GM21576 (cell line): ENCODE measurements around the gene PDE4DIP.
"Not testable (repeated sequence)": the region's sequence is repeated elsewhere in the genome, so short reads cannot be mapped to it uniquely, and the experiment has no call there.

ENCODE experiments used
- ATAC-seq: cut with Tn5 transposase; IDR thresholded peaks from one replicate; pipeline ENCODE4 v1.9.1; 2021; ENCODE audit warnings: mild to moderate bottlenecking, moderate library complexity; ENCODE audit not compliant: unreplicated experiment

Gene PDE4DIP

GRCh38 chr1:148844220-148844619 lies at the start of gene PDE4DIP:
Gene PDE4DIP, plus strand, starts transcription at chr1:148844428. Its CDS starts 347 bp downstream, at chr1:148844775.
- ATAC-seq, result not testable (repeated sequence)

GRCh38 chr1:148808268-148808928 lies 35.8 kb upstream of the PDE4DIP start:
- not testable (repeated sequence) for ATAC-seq

- not testable (repeated sequence) for ATAC-seq
Measured at GRCh38 chr1:148808929-148809283, 35.3 kb upstream of the PDE4DIP start.

- not testable (repeated sequence) for ATAC-seq
Measured at GRCh38 chr1:148822180-148822579, 22.0 kb upstream of the PDE4DIP start.

- ATAC-seq, result not testable (repeated sequence)
Measured at GRCh38 chr1:148823822-148824221, 20.4 kb upstream of the PDE4DIP start.

- not testable (repeated sequence) for ATAC-seq
Measured at GRCh38 chr1:148825029-148825428, 19.2 kb upstream of the PDE4DIP start.

- ATAC-seq, result not testable (repeated sequence)
Measured at GRCh38 chr1:148828531-148828930, 15.7 kb upstream of the PDE4DIP start.

- ATAC-seq, result not testable (repeated sequence)
Measured at GRCh38 chr1:148828962-148829361, 15.3 kb upstream of the PDE4DIP start.

GRCh38 chr1:148829365-148829764 lies 14.9 kb upstream of the PDE4DIP start:
- ATAC-seq, result not testable (repeated sequence)

- ATAC-seq, result not testable (repeated sequence)
Measured at GRCh38 chr1:148841262-148841661, 3.0 kb upstream of the PDE4DIP start.

GRCh38 chr1:148844651-148845050 lies 423 bp downstream of the PDE4DIP start:
- ATAC-seq, result not testable (repeated sequence)

- ATAC-seq, result not testable (repeated sequence)
Measured at GRCh38 chr1:148845068-148845467, 840 bp downstream of the PDE4DIP start.

GRCh38 chr1:148850347-148850746 lies 6.1 kb downstream of the PDE4DIP start:
- not testable (repeated sequence) for ATAC-seq

GRCh38 chr1:148850840-148851239 lies 6.6 kb downstream of the PDE4DIP start:
- not testable (repeated sequence) for ATAC-seq

GRCh38 chr1:148851684-148852083 lies 7.5 kb downstream of the PDE4DIP start:
- ATAC-seq, result not testable (repeated sequence)

GRCh38 chr1:148853363-148853762 lies 9.1 kb downstream of the PDE4DIP start:
- not testable (repeated sequence) for ATAC-seq

GRCh38 chr1:148854063-148854462 lies 9.8 kb downstream of the PDE4DIP start:
- not testable (repeated sequence) for ATAC-seq

- ATAC-seq, result not testable (repeated sequence)
Measured at GRCh38 chr1:148855367-148855766, 11.1 kb downstream of the PDE4DIP start.

GRCh38 chr1:148860049-148860448 lies 15.8 kb downstream of the PDE4DIP start:
- ATAC-seq, result not testable (repeated sequence)

- not testable (repeated sequence) for ATAC-seq
Measured at GRCh38 chr1:148860579-148861259, 16.5 kb downstream of the PDE4DIP start.

GRCh38 chr1:148862590-148862989 lies 18.4 kb downstream of the PDE4DIP start:
- ATAC-seq, result not testable (repeated sequence)
